ENCODE results near the gene KANSL3.

Gene KANSL3

DNA sequence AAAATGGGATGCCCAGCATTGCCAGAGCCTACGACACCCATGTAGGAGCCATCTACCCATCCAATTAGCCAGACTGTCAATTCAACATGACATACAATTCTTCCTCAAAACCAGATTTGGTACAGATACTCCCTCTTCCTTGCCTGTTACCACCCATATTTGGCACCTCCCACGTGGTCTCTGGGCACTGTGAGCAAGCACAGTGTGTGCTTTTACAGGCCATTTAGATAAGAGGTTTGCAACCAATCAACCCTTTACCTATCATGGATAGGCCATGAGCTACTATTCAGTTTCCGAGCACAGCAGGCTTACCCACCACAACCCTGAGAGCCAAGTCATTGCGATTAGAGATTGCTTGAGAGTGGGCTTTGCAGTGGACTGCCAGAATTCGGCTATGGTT lies 60.6 kb downstream of the KANSL3 start:
- H3K27me3 ChIP-seq (ENCODE audit: control insufficient read depth, insufficient read depth, low read length) = no peaks in the 10 kb centered on the region

DNA sequence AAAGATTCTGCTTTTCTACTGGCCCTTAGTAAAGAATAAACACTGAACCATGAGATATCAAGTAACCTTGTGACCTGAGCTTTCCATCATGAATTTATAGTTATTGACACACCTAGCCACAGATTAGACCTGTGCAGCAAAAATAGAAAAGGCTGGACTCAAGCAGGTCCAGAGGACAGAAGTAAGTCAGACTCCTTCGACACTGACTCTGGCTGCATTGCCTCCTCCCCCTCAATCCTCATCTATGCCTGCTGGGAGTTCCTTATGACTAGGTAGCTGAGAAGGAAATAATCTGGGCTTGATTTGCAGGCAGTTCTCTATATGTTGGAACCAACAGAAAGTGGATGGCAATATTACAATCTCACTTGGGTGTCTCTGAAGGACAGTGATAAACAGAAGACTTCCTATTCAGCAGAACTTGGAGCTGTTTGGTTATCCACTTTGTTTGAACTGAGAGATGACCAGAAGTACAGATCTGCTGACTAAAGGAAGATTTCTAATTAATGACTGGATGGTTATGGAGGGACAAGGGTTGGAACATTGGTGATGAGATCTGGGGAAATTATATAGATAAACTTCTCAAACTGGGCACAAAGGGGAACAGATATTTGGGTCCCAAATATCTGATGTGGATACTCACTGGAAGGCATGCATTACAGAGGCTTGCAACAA lies 62.2 kb downstream of the KANSL3 start:
- Histone ChIP-seq H3K4me1 (no peaks in the 10 kb centered on the region), H2AFZ (no peak overlapping the region), H3K9ac (no peak overlapping the region), H3K9me3 (ENCODE audit: control insufficient read depth, low read length) (no peaks in the 10 kb centered on the region), H3K27ac (no peak overlapping the region), H3K27me3 (ENCODE audit: control insufficient read depth, insufficient read depth, low read length) (no peaks in the 10 kb centered on the region), H3K79me2 (no peaks in the 10 kb centered on the region), H3K4me2 (ENCODE audit: low read length) (no peak overlapping the region), H3K4me3 (ENCODE audit: low read depth, low read length) (no peak overlapping the region), H3K36me3 (ENCODE audit: control insufficient read depth, insufficient read depth, low read length) (no peaks in the 10 kb centered on the region)
- TF ChIP-seq, protein P1, sequence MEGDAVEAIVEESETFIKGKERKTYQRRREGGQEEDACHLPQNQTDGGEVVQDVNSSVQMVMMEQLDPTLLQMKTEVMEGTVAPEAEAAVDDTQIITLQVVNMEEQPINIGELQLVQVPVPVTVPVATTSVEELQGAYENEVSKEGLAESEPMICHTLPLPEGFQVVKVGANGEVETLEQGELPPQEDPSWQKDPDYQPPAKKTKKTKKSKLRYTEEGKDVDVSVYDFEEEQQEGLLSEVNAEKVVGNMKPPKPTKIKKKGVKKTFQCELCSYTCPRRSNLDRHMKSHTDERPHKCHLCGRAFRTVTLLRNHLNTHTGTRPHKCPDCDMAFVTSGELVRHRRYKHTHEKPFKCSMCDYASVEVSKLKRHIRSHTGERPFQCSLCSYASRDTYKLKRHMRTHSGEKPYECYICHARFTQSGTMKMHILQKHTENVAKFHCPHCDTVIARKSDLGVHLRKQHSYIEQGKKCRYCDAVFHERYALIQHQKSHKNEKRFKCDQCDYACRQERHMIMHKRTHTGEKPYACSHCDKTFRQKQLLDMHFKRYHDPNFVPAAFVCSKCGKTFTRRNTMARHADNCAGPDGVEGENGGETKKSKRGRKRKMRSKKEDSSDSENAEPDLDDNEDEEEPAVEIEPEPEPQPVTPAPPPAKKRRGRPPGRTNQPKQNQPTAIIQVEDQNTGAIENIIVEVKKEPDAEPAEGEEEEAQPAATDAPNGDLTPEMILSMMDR (IDR thresholded peaks at IDR 0.05) = no peak

More for the DNA sequence above, 60.6 kb downstream of the KANSL3 start:
- H3K4me2 ChIP-seq (ENCODE audit: low read length) = no peak overlapping the region
- no peaks in the 10 kb centered on the region for H3K79me2 ChIP-seq
- H3K4me3 ChIP-seq (ENCODE audit: low read depth, low read length) = no peak overlapping the region
- H3K36me3 ChIP-seq (ENCODE audit: control insufficient read depth, insufficient read depth, low read length) = no peaks in the 10 kb centered on the region
- H2AFZ ChIP-seq = no peak overlapping the region
- TF ChIP-seq, protein P1 (IDR thresholded peaks at IDR 0.05) = no peak
- H3K4me1 ChIP-seq = no peaks in the 10 kb centered on the region
- no peaks in the 10 kb centered on the region for H3K9me3 ChIP-seq (ENCODE audit: control insufficient read depth, low read length)
- no peak overlapping the region for H3K27ac ChIP-seq
- no peak overlapping the region for H3K9ac ChIP-seq

DNA sequence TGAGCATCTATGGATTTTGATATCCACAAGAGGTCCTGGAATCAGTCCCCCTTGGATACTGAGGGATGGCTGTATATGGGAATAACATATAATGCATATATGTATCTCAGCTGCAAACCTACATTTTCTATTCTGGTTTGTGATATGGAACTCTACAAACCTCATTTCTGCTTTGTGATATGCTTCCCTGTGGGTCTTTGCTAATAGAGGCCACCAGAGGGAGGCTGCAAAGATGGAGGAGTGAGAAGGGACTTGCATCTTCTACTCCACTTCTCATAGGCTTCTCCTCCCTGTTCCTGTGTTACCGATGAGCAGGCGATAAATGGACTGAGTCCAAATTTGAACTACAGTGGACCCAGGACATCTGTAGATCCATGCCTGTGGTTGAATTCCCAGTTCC lies 63.7 kb downstream of the KANSL3 start:
- H3K9ac ChIP-seq = no peak overlapping the region
- H2AFZ ChIP-seq = no peak overlapping the region
- H3K79me2 ChIP-seq = no peaks in the 10 kb centered on the region
- TF ChIP-seq, protein P1 (IDR thresholded peaks at IDR 0.05) = no peak
- no peak overlapping the region for H3K4me2 ChIP-seq (ENCODE audit: low read length)
- H3K36me3 ChIP-seq (ENCODE audit: control insufficient read depth, insufficient read depth, low read length) = no peaks in the 10 kb centered on the region
- H3K9me3 ChIP-seq (ENCODE audit: control insufficient read depth, low read length) = no peaks in the 10 kb centered on the region
- no peak overlapping the region for H3K27ac ChIP-seq
- no peak overlapping the region for H3K4me3 ChIP-seq (ENCODE audit: low read depth, low read length)
- no peaks in the 10 kb centered on the region for H3K27me3 ChIP-seq (ENCODE audit: control insufficient read depth, insufficient read depth, low read length)
- H3K4me1 ChIP-seq = no peaks in the 10 kb centered on the region

DNA sequence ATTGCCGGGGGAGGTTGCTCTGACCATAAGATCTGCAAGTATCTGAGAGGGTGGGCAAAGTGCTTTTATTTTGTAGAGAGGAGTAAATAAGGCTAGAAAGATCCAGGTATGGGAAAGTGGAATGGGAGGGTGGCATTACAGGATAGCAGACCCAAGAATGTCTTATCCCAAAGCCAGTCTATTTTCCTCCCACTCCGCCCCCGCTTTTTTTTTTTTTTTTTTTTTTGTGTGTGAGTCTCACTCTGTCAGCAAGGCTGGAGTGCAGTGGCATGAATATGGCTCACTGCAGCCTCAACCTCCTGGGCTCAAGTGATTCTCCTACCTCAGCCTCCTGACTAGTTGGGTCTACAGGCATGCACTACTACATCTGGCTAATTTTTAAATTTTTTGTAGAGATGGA lies 70.0 kb downstream of the KANSL3 start:
- Histone ChIP-seq H3K27ac (no peak overlapping the region), H2AFZ (no peak overlapping the region), H3K4me1 (no peaks in the 10 kb centered on the region), H3K4me2 (ENCODE audit: low read length) (no peak overlapping the region), H3K36me3 (ENCODE audit: control insufficient read depth, insufficient read depth, low read length) (no peaks in the 10 kb centered on the region), H3K4me3 (ENCODE audit: low read depth, low read length) (no peak overlapping the region), H3K27me3 (ENCODE audit: control insufficient read depth, insufficient read depth, low read length) (no peaks in the 10 kb centered on the region), H3K9ac (no peak overlapping the region), H3K79me2 (no peaks in the 10 kb centered on the region), H3K9me3 (ENCODE audit: control insufficient read depth, low read length) (no peaks in the 10 kb centered on the region)
- TF ChIP-seq, protein P1 (IDR thresholded peaks at IDR 0.05) = no peak

DNA sequence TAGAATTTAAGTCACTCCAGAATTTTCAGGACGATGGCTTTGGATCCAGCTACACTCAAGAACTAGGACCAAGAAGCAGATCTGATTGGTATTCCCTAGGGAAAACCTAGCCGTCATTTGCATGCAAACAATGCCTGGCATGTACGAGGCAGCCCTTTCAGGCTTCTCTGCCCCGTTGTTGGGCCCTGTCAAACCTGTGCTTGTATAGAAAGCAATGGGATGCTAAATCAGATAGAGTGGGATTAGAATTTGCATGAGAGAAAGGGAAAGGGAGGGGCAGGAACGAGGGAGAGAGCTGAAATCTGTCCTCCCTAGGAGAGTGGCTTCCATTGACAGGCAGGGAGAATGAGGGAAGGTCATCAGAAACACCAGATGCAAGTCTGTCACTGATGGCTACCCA lies 73.0 kb downstream of the KANSL3 start:
- H3K9me3 ChIP-seq (ENCODE audit: control insufficient read depth, low read length) = no peaks in the 10 kb centered on the region

More for the DNA sequence above, 73.0 kb downstream of the KANSL3 start:
- Histone ChIP-seq H3K79me2 (no peaks in the 10 kb centered on the region), H3K4me3 (ENCODE audit: low read depth, low read length) (no peak overlapping the region), H3K4me2 (ENCODE audit: low read length) (no peak overlapping the region), H3K4me1 (no peaks in the 10 kb centered on the region), H3K27me3 (ENCODE audit: control insufficient read depth, insufficient read depth, low read length) (no peaks in the 10 kb centered on the region), H3K27ac (no peak overlapping the region), H3K9ac (no peak overlapping the region), H3K36me3 (ENCODE audit: control insufficient read depth, insufficient read depth, low read length) (no peaks in the 10 kb centered on the region), H2AFZ (no peak overlapping the region)
- TF ChIP-seq, protein P1 (IDR thresholded peaks at IDR 0.05) = no peak
